GM19099 (cell line): Measurements from ENCODE around the gene GNAQ.

Source experiments
- POLR2A ChIP-seq: IDR thresholded peaks from 3 replicates; pipeline ENCODE4 v1.6.1; 2011; ENCODE audit warnings: low read depth; ENCODE audit not compliant: insufficient read length; ENCODE audit errors: extremely low read depth

GNAQ gene

GRCh38 chr9:77672183-77672582, 359.4 kb downstream of the GNAQ start:
- no peak for TF ChIP-seq POLR2A

- no peak for TF ChIP-seq POLR2A
These were observed 364.5 kb downstream of the GNAQ start for GRCh38 chr9:77667151-77667550.
